A549 (cell line): Measurements from ENCODE around the gene KIF9. TPM values are rescaled to one million over a fixed set of nuclear protein-coding genes. Genes with fewer than 3 reads are reported as not detected.
A peak's percentile ranks its signal among the peaks of the same experiment; 100 is the strongest.

Experiments
- ATAC-seq, 2 experiments: fragments of 200-7000 bp in 1 of 2; fragments of >200 bp in 1 of 2; cut with Nextera tagmentation in 1 of 2; cut with Tn5 transposase in 1 of 2; 3 replicates each; pipeline versions ENCODE4 v1.8.0 to v1.9.1; 2018 to 2020; ENCODE audit warnings: mild to moderate bottlenecking in 1 of 2, moderate library complexity in 1 of 2
- CTCF ChIA-PET: fragments of 300-600 bp; sonication (Branson Sonifier 250); formaldehyde crosslinking; extraction: SDS; loops from one replicate; lab custom pipeline; 2021; ENCODE audit warnings: antibody characterized with exemption, inconsistent platforms; lab: Yijun Ruan, JAX
- POLR2A ChIA-PET: fragments of 350-600 bp; formaldehyde crosslinking; extraction: SDS; loops from one replicate; lab custom pipeline; 2021; ENCODE audit warnings: antibody characterized with exemption, inconsistent platforms; lab: Yijun Ruan, JAX
- DNase-seq, 2 experiments: peaks; one replicate each; pipeline versions ENCODE4 v3.0.0 to v3.0.0-alpha.2; 2011 to 2016; ENCODE audit warnings: low read depth in 1 of 2, low spot score in 1 of 2
- FAIRE-seq: peaks from 2 replicates; lab custom pipeline; 2011; peaks lifted over from hg19 to GRCh38; lab: Jason Lieb, UNC
- H3K27ac ChIP-seq, 2 experiments: fragments of >200 bp; sonication (Bioruptor Twin); formaldehyde crosslinking; 3 replicates each; pipeline ENCODE4 v1.5.1; 2016 to 2017
- H3K4me1 ChIP-seq: fragments of >200 bp; sonication (Bioruptor Twin); formaldehyde crosslinking; 3 replicates; pipeline ENCODE4 v1.6.1; 2016
- H3K4me2 ChIP-seq: fragments of >200 bp; sonication (Bioruptor Twin); formaldehyde crosslinking; 3 replicates; pipeline ENCODE4 v1.6.1; 2016
- H3K4me3 ChIP-seq: fragments of >200 bp; sonication (Bioruptor Twin); formaldehyde crosslinking; 3 replicates; pipeline ENCODE4 v1.5.1; 2016
- H3K9me3 ChIP-seq: fragments of >200 bp; sonication (Bioruptor Twin); formaldehyde crosslinking; 3 replicates; pipeline ENCODE4 v1.6.1; 2016
- BHLHE40 ChIP-seq: IDR thresholded peaks from 2 replicates; pipeline ENCODE4 v1.6.1; 2012; ENCODE audit warnings: low read depth, low read length, inconsistent platforms
- CBX8 ChIP-seq: fragments of 200-600 bp; sonication (generic); IDR thresholded peaks from 2 replicates; pipeline ENCODE4 v1.6.1; 2016
- CEBPB ChIP-seq, 2 experiments: fragments of >200 bp in 1 of 2; sonication (Bioruptor Twin) in 1 of 2; formaldehyde crosslinking in 1 of 2; IDR thresholded peaks; 2 replicates each; pipeline ENCODE4 v1.6.1; 2012 to 2016
- EHF ChIP-seq: fragments of 250-450 bp; sonication (Bioruptor Pico); IDR thresholded peaks from 2 replicates; pipeline ENCODE4 v1.5.0; 2020; ENCODE audit warnings: mild to moderate bottlenecking
- FOSB ChIP-seq: fragments of 250-450 bp; sonication (Bioruptor Pico); IDR thresholded peaks from 2 replicates; pipeline ENCODE4 v1.5.0; 2020; ENCODE audit warnings: mild to moderate bottlenecking, moderate library complexity
- FOSL2 ChIP-seq, 2 experiments: fragments of 450-650 bp in 1 of 2; fragments of >200 bp in 1 of 2; sonication (Bioruptor Twin) in 1 of 2; formaldehyde crosslinking; IDR thresholded peaks; 2 replicates each; pipeline versions ENCODE4 v1.5.0 to v1.6.1; 2016 to 2020; ENCODE audit warnings: mild to moderate bottlenecking in 1 of 2, moderate library complexity in 1 of 2
- FOXS1 ChIP-seq: fragments of 250-450 bp; sonication (Bioruptor Pico); IDR thresholded peaks from 2 replicates; pipeline ENCODE4 v1.5.0; 2020; ENCODE audit warnings: mild to moderate bottlenecking, moderate library complexity
- HOXB5 ChIP-seq: fragments of 250-450 bp; sonication (Bioruptor Pico); IDR thresholded peaks from 2 replicates; pipeline ENCODE4 v1.5.0; 2020; ENCODE audit warnings: mild to moderate bottlenecking, moderate library complexity
- JUNB ChIP-seq: fragments of >200 bp; sonication (Bioruptor Twin); formaldehyde crosslinking; IDR thresholded peaks from 2 replicates; pipeline ENCODE4 v1.6.1; 2016
- KDM1A ChIP-seq: fragments of 200-600 bp; sonication (generic); IDR thresholded peaks from 2 replicates; pipeline ENCODE4 v1.6.1; 2016; ENCODE audit warnings: low read depth, mild to moderate bottlenecking
- MAFK ChIP-seq: fragments of 450-650 bp; IDR thresholded peaks from 2 replicates; pipeline ENCODE4 v1.6.1; 2014; ENCODE audit not compliant: partially characterized antibody
- MAZ ChIP-seq: fragments of 150-350 bp; IDR thresholded peaks from 2 replicates; pipeline ENCODE4 v1.6.1; 2014; ENCODE audit warnings: antibody characterized with exemption, low read depth, low read length, borderline replicate concordance
- MYC ChIP-seq: IDR thresholded peaks from 2 replicates; pipeline ENCODE4 v1.6.1; 2012; ENCODE audit warnings: mild to moderate bottlenecking, inconsistent platforms, low read length, improper control_type of control experiment, borderline replicate concordance
- NFE2L2 ChIP-seq: fragments of 150-350 bp; conservative IDR thresholded peaks from 2 replicates; pipeline ENCODE4 v1.6.1; 2014; ENCODE audit warnings: low read length
- POLR2A ChIP-seq: IDR thresholded peaks from 2 replicates; pipeline ENCODE4 v1.6.1; 2012; ENCODE audit warnings: mild to moderate bottlenecking, low read length
- POLR2AphosphoS2 ChIP-seq: conservative IDR thresholded peaks from 2 replicates; pipeline ENCODE4 v1.6.1; 2012; ENCODE audit warnings: low read length, improper control_type of control experiment, inconsistent platforms
- RARB ChIP-seq: fragments of 250-450 bp; sonication (Bioruptor Pico); IDR thresholded peaks from 2 replicates; pipeline ENCODE4 v1.8.0; 2021; ENCODE audit warnings: mild to moderate bottlenecking, moderate library complexity
- RNF2 ChIP-seq: fragments of 200-600 bp; sonication (generic); IDR thresholded peaks from 2 replicates; pipeline ENCODE4 v1.6.1; 2016; ENCODE audit warnings: low read depth, mild to moderate bottlenecking, antibody characterized with exemption, moderate library complexity, borderline replicate concordance
- TFCP2L1 ChIP-seq: fragments of 250-450 bp; sonication (Bioruptor Pico); IDR thresholded peaks from 2 replicates; pipeline ENCODE4 v1.5.0; 2021; ENCODE audit warnings: mild to moderate bottlenecking
- WGBS: methylation state at CpG from one replicate; pipeline ENCODE4 v1.1.6; 2017; ENCODE audit errors: missing lambda C conversion rate; 5-methylcytosine and 5-hydroxymethylcytosine counted together
- polyA plus RNA-seq, 4 experiments: library from polyadenylated mRNA; depleted of rRNA in 3 of 4; stranded (reverse); fragments of >200 nt; fragmentation: RNase III in 1 of 4; extraction: RNeasy Plus Mini Kit Qiagen cat#74134 plus additional on column Dnase treatment in 1 of 4; gene quantifications; 2 replicates in 3 of 4; 3 replicates in 1 of 4; pipeline ENCODE4 v1.2.3, GENCODE V29; 2011 to 2017
- TF ChIP-seq, protein P1 (sequence below): IDR thresholded peaks from 2 replicates; pipeline ENCODE4 v1.6.1; 2012
- TF ChIP-seq, protein P2 (sequence below): fragments of 150-350 bp; IDR thresholded peaks from 2 replicates; pipeline ENCODE4 v1.6.1; 2014; ENCODE audit warnings: low read depth, mild to moderate bottlenecking, low read length
- TF ChIP-seq, protein P3 (sequence below): IDR thresholded peaks from 2 replicates; pipeline ENCODE4 v1.6.1; 2012

KIF9 gene
- polyA plus RNA-seq, 2 of the 4 experiments (the other 2 are of a cell fraction), result 12.6 to 15.5 TPM

DNA sequence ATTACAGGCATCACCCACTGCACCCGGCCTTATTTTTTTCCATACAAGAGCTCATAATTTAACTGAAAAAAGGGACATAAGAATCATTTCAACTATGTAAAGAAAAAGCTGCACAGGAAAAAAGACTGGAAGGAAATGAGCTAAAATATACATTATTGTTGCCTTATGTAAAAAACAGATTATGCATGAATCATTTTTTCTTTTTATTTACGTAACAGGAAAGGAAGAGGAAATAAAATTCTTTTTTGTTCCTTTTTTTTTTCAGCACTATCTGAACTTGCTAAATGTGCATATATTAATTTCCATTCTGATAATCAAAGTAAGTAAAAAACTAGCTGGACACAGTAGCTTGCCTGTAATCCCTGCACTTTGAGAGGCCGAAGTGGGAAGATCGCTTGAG lies 12.1 kb downstream of the KIF9 start:
- POLR2A ChIA-PET, result no interaction called here
- H3K4me2 ChIP-seq, result no peak overlapping the region
- WGBS, result 98% methylated on average over 4 of the region's 4 CpGs
- TF ChIP-seq CBX8 (no peak), POLR2AphosphoS2 (no peak), RARB (CRISPR knock-in tag) (no peak), MAZ (no peak), CEBPB (IDR thresholded peaks at IDR 0.05) (no peak), HOXB5 (CRISPR knock-in tag) (no peak), FOXS1 (no peak)
- TF ChIP-seq, all 56 proteins: peak for 0
- Histone ChIP-seq H3K4me3 (no peak overlapping the region), H3K4me1 (peaks cover 9% of the 10 kb centered on the region; the same call in 1 of the 3 replicates), H3K9me3 (no peaks in the 10 kb centered on the region), H3K27ac (no peak overlapping the region)
- ATAC-seq (no peak), DNase-seq (no peak), FAIRE-seq (no peak)
- CTCF ChIA-PET, result interaction anchor here (0.9 to 1.7 kb wide), 2 partner anchors 11 to 54 kb away, joined by 4 read pairs; no protein-coding TSS in a partner anchor

DNA sequence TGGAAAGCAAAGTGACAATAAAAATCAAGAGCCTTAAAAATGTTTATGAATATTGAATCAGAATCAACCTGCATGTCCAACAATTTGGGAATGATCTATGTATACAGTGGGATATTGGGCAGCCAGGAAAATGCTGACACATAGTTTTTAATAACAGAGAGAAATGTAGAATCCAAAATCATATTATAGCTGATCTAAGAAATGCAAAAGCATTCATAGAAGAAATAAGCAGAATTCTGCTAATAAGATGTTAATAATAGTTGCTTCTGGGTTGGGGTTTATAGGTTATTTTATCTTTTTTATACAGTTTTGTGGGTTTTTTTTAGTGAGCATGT lies 15.1 kb downstream of the KIF9 start:
- POLR2A ChIA-PET, result no interaction called here
- no peaks in the 10 kb centered on the region for H3K9me3 ChIP-seq
- H3K4me2 ChIP-seq, result no peak overlapping the region
- H3K4me1 ChIP-seq, result peaks cover 9% of the 10 kb centered on the region; the same call in 1 of the 3 replicates
- CTCF ChIA-PET, result interaction anchor here (1.5 to 2.2 kb wide), 2 partner anchors 14 to 56 kb away, joined by 3 to 6 read pairs; no protein-coding TSS in a partner anchor
- no peak for FAIRE-seq
- TF ChIP-seq MAFK (peak; percentile 86), JUNB (no peak)
- no peak overlapping the region for H3K4me3 ChIP-seq
- no peak for ATAC-seq
- H3K27ac ChIP-seq, result no peak overlapping the region
- no peak for DNase-seq

DNA sequence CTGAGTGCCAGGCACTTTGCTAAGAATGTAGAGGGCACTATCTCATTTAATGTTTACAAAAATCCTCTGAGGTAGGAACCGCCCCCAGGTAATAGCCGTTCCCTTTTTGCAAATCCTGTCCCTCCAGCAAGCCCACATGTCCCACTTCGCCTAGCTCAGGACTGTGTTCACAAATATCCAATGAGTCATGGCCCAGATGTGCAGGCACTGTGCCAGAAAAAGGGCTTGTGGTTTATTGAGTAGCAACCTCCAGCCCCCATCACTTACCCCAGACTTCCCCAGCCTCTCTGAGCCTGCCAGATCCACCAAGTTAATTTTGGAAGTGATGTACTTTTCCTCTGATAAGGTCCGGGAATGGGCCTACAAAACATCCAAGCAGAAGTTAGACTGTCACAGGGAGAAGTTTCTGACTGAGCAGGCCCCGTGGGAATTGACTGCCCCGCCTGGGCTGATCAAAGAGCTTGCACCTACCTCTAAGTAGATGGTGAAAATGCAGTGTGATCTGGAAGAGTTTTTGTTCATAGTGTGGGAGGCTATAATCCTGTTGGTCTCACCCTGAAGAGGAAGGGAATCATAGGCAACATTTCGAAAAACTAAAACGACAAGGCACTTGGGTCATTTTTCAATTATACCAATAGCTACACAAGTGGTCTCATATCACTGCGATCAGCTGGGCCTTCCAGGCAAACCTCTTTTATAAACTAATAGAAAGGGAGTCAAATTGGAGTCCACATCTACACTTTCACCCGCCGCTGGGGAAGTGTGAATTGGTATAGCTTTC lies 15.7 kb downstream of the KIF9 start:
- WGBS, result 79% methylated on average over 11 of the region's 11 CpGs
- TF ChIP-seq EHF (CRISPR knock-in tag) (no peak), MAFK (no peak), NFE2L2 (no peak), BHLHE40 (no peak), CBX8 (no peak), HOXB5 (CRISPR knock-in tag) (no peak), MAZ (no peak), FOSB (no peak), TFCP2L1 (CRISPR knock-in tag) (no peak), MYC (no peak), FOSL2 (IDR thresholded peaks at IDR 0.05) (no peak), FOSL2 (CRISPR knock-in tag; IDR thresholded peaks at IDR 0.05) (no peak), POLR2A (no peak), RNF2 (no peak), KDM1A (no peak)
- TF ChIP-seq, protein P1, sequence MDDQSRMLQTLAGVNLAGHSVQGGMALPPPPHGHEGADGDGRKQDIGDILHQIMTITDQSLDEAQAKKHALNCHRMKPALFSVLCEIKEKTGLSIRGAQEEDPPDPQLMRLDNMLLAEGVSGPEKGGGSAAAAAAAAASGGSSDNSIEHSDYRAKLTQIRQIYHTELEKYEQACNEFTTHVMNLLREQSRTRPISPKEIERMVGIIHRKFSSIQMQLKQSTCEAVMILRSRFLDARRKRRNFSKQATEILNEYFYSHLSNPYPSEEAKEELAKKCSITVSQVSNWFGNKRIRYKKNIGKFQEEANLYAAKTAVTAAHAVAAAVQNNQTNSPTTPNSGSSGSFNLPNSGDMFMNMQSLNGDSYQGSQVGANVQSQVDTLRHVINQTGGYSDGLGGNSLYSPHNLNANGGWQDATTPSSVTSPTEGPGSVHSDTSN, result no peak
- TF ChIP-seq, protein P2, sequence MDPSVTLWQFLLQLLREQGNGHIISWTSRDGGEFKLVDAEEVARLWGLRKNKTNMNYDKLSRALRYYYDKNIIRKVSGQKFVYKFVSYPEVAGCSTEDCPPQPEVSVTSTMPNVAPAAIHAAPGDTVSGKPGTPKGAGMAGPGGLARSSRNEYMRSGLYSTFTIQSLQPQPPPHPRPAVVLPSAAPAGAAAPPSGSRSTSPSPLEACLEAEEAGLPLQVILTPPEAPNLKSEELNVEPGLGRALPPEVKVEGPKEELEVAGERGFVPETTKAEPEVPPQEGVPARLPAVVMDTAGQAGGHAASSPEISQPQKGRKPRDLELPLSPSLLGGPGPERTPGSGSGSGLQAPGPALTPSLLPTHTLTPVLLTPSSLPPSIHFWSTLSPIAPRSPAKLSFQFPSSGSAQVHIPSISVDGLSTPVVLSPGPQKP, result no peak
- TF ChIP-seq, protein P3, sequence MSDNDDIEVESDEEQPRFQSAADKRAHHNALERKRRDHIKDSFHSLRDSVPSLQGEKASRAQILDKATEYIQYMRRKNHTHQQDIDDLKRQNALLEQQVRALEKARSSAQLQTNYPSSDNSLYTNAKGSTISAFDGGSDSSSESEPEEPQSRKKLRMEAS, result no peak
- Histone ChIP-seq H3K4me3 (no peak overlapping the region), H3K27ac (no peak overlapping the region), H3K9me3 (no peaks in the 10 kb centered on the region), H3K4me2 (no peak overlapping the region), H3K4me1 (peaks cover 9% of the 10 kb centered on the region; the same call in 1 of the 3 replicates)
- ChIA-PET POLR2A (no interaction called here), CTCF (interaction anchor here (0.9 to 2.2 kb wide), 3 partner anchors 9 to 57 kb away, joined by 3 to 6 read pairs (median 3); no protein-coding TSS in a partner anchor)
- peak; percentile 30 to 59; a peak in 2 of 6 replicates for ATAC-seq
- DNase-seq, result peak in 1 of 2 experiments; percentile 26
- no peak for FAIRE-seq
